ENCODE data around the gene DTNBP1. TPM values are rescaled to one million over a fixed set of nuclear protein-coding genes. Genes with fewer than 3 reads are reported as not detected.

DTNBP1 gene
- total and polyA plus RNA-seq, 2 of the 13 experiments (the other 11 are each of a cell fraction or from before 2014, with no cell fraction given): 6.6 to 19.1 TPM

DNA sequence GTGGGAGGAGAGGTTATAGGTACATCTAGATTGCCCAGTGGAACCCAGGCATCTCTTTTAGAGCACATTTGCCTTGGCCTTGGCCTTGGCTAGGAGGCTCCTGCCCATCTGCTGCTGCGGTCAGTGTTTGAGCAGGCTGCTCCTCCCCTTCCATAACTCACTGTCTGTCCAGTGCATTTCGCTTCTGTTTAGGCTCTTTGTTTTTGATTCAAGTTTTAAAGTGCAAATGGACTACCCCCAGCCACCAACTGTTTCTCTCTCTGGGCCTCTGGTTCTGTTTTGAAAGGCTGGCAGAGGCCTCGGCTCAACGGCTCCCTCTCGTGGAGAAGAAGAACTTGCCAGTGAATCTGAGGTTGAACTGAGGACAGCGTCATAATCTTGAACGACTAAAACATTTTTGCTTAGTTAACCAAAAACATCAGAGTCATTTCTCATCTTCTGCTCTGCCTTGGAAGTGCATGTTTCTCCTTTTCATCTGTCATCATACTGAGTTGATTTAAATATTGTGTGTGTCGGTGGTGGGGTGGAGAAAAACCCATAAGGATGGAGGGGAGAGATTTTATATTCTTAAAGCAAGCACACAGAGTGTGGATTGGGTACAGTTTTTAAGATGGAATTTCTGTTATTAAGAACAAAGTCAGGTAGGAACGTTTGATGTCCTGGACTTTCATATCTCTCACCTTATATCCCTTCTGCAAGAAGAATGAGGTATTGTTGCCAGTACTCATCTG, 171.4 kb downstream of the DTNBP1 start (continued):
- TF ChIP-seq ZNF605 (CRISPR knock-in tag; IDR thresholded peaks at IDR 0.05) (peak; percentile 88), ZNF850 (CRISPR knock-in tag; conservative IDR thresholded peaks at IDR 0.05) (0 out of 2 replicates have a peak, but pooled peaks have one; percentile 58), ZNF432 (CRISPR knock-in tag; IDR thresholded peaks at IDR 0.05; ENCODE audit: borderline replicate concordance) (no peak), KDM5B (CRISPR knock-in tag; IDR thresholded peaks at IDR 0.05; ENCODE audit: borderline replicate concordance) (no peak), SMC3 (IDR thresholded peaks at IDR 0.05; ENCODE audit: low read length) (peak; percentile 85), HIC2 (CRISPR knock-in tag; IDR thresholded peaks at IDR 0.05; ENCODE audit: low read depth) (no peak), PPARG (CRISPR knock-in tag; conservative IDR thresholded peaks at IDR 0.05) (0 out of 2 replicates have a peak, but pooled peaks have one; percentile 27), ZNF713 (CRISPR knock-in tag; IDR thresholded peaks at IDR 0.05) (no peak), ELF4 (CRISPR knock-in tag; IDR thresholded peaks at IDR 0.05; ENCODE audit: borderline replicate concordance) (no peak), ASH2L (IDR thresholded peaks at IDR 0.05; ENCODE audit: insufficient read length, low read depth, low read length) (no peak), ZNF674 (CRISPR knock-in tag; IDR thresholded peaks at IDR 0.05; ENCODE audit: low read depth) (no peak), HMG20B (CRISPR knock-in tag; conservative IDR thresholded peaks at IDR 0.05) (no peak), FOXP4 (CRISPR knock-in tag; IDR thresholded peaks at IDR 0.05) (peak; percentile 31; the same call in 1 of the 2 replicates), ZNF562 (CRISPR knock-in tag; IDR thresholded peaks at IDR 0.05; ENCODE audit: borderline replicate concordance) (no peak), AGO1 (IDR thresholded peaks at IDR 0.05; ENCODE audit: low read depth, low read length, poor library complexity, severe bottlenecking) (no peak)
- TF ChIP-seq, protein P1, sequence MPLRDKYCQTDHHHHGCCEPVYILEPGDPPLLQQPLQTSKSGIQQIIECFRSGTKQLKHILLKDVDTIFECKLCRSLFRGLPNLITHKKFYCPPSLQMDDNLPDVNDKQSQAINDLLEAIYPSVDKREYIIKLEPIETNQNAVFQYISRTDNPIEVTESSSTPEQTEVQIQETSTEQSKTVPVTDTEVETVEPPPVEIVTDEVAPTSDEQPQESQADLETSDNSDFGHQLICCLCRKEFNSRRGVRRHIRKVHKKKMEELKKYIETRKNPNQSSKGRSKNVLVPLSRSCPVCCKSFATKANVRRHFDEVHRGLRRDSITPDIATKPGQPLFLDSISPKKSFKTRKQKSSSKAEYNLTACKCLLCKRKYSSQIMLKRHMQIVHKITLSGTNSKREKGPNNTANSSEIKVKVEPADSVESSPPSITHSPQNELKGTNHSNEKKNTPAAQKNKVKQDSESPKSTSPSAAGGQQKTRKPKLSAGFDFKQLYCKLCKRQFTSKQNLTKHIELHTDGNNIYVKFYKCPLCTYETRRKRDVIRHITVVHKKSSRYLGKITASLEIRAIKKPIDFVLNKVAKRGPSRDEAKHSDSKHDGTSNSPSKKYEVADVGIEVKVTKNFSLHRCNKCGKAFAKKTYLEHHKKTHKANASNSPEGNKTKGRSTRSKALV (CRISPR knock-in tag; IDR thresholded peaks at IDR 0.05): no peak
- TF ChIP-seq, protein P2, sequence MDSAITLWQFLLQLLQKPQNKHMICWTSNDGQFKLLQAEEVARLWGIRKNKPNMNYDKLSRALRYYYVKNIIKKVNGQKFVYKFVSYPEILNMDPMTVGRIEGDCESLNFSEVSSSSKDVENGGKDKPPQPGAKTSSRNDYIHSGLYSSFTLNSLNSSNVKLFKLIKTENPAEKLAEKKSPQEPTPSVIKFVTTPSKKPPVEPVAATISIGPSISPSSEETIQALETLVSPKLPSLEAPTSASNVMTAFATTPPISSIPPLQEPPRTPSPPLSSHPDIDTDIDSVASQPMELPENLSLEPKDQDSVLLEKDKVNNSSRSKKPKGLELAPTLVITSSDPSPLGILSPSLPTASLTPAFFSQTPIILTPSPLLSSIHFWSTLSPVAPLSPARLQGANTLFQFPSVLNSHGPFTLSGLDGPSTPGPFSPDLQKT (CRISPR knock-in tag; IDR thresholded peaks at IDR 0.05; ENCODE audit: borderline replicate concordance): no peak
- TF ChIP-seq, protein P3, sequence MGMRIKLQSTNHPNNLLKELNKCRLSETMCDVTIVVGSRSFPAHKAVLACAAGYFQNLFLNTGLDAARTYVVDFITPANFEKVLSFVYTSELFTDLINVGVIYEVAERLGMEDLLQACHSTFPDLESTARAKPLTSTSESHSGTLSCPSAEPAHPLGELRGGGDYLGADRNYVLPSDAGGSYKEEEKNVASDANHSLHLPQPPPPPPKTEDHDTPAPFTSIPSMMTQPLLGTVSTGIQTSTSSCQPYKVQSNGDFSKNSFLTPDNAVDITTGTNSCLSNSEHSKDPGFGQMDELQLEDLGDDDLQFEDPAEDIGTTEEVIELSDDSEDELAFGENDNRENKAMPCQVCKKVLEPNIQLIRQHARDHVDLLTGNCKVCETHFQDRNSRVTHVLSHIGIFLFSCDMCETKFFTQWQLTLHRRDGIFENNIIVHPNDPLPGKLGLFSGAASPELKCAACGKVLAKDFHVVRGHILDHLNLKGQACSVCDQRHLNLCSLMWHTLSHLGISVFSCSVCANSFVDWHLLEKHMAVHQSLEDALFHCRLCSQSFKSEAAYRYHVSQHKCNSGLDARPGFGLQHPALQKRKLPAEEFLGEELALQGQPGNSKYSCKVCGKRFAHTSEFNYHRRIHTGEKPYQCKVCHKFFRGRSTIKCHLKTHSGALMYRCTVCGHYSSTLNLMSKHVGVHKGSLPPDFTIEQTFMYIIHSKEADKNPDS (CRISPR knock-in tag; IDR thresholded peaks at IDR 0.05): no peak

Data from HepG2 (cell line).